DMS 273 treated with DMSO at 0.1 percent for 48 hours (cell line): Measurements from ENCODE around the gene RUFY4.
"Not testable (repeated sequence)": the region's sequence is repeated elsewhere in the genome, so short reads cannot be mapped to it uniquely, and the experiment has no call there.

ENCODE experiments used
- DNase-seq: peaks from one replicate; lab custom pipeline; 2025; lab: John Stamatoyannopoulos, UW

Gene RUFY4

GRCh38 chr2:218031261-218031660, 37.8 kb upstream of the RUFY4 start:
- no peak for DNase-seq

GRCh38 chr2:218031771-218032257, 37.2 kb upstream of the RUFY4 start:
- no peak for DNase-seq

GRCh38 chr2:218032336-218033171, 36.5 kb upstream of the RUFY4 start:
- no peak for DNase-seq

- DNase-seq, result no peak
Measured at GRCh38 chr2:218033208-218033589, 35.9 kb upstream of the RUFY4 start.

DNA sequence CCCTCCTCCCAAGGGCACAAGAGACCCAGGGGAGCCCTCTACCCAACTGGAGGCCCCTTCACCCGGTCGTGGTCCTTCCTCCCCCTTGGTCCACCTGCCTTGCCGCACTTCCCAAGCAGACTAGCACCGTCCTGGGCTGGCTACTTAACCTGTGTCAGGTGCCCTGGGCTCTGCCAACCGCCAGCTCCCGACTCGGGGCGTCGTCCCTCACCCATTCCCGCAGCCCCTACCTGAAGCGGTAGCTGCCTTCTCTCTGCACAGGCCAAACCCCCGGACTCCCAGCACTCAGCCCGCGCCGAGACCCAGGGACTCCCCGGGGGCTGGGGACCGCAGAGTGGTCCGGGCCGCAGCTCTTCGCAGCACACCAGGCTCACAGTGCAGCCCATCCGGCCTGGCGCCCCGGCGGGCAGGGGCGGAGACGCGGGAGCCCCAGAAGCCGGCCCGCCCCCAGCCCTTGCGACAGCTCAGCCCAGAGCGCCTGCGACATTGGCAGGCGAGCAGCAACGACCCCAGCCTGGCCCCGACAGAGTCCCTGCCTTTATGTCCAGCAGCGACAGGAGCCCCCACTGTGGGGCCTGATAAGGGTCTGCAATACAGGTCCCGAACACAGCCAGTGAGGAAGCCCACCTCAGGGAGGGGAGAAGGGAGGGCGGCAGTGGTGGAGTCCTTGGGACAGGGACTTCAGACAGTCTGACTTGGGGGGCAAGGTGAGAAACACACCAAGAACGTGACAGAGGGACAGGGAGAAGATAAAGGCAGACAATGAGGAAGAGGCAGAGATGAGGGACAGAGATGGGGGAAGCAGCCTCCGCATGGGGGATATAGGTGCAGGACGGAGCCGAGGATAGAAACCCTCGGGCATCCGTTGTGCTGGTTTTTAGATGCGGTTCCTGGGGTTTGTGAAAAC, 35.2 kb upstream of the RUFY4 start:
- DNase-seq, result no peak

GRCh38 chr2:218034497-218035213, 34.4 kb upstream of the RUFY4 start:
- DNase-seq, result not testable (repeated sequence)

- no peak for DNase-seq
Measured at GRCh38 chr2:218035463-218036100, 33.5 kb upstream of the RUFY4 start.

- no peak for DNase-seq
Measured at GRCh38 chr2:218036371-218036770, 32.7 kb upstream of the RUFY4 start.

GRCh38 chr2:218039171-218039570, 29.9 kb upstream of the RUFY4 start:
- DNase-seq, result no peak

- DNase-seq, result no peak
Measured at GRCh38 chr2:218040883-218041282, 28.2 kb upstream of the RUFY4 start.

GRCh38 chr2:218041302-218042168, 27.5 kb upstream of the RUFY4 start:
- DNase-seq, result no peak

DNA sequence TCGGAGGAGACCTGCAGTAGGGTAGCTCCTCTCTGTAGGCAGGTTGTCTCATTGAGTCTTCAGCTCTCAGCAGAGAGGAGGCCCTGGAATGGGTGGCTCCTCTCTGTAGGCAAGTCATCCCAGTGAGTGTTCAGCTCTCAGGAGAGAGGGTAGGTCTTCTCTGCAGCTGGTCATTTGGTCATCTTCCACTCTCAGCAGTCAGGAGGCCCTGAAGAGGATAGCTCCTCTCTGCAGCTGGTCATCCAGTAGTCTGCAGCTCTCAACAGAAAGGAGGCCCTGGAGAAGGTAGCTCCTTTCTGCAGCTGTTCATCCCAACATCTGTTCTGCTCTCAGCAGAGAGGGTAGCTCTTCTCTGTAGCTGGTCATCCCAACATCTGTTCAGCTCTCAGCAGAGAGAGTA, 26.0 kb upstream of the RUFY4 start:
- no peak for DNase-seq

DNA sequence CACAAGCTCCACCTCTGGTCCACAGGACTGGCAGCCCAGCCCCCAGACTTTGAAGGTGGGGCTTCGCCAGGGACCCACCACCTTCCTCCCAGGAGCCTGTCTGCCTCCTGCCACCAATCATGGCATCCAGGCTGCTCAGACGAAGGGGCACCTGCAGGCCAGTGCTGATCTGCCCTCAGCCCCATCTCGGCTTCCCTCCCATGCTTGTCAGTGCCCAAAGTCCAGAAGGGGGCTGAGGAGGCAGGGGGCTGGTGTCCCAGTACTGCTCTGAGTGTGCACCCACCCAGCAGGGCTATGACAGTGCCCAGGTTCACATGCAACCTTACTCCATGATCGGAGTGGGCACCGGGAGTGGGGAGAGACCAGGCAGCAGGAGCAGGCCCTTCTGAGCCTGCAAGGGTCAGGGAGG, 25.3 kb upstream of the RUFY4 start:
- no peak for DNase-seq

DNA sequence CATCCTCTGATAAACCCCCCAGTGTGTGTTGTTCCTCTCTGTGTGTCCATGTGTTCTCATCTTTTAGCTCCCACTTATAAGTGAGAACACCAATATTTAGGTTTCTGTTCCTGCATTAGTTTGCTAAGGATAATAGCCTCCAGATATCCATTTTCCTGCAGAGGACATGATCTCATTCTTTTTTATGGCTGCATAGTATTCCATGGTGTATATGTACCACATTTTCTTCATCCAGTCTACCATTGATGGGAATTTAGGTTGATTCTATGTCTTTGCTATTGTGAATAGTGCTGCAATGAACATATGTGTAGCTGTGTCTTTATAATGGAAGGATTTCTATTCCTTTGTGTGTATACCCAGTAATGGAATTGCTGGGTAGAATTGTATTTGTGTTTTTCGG, 24.5 kb upstream of the RUFY4 start:
- not testable (repeated sequence) for DNase-seq

DNA sequence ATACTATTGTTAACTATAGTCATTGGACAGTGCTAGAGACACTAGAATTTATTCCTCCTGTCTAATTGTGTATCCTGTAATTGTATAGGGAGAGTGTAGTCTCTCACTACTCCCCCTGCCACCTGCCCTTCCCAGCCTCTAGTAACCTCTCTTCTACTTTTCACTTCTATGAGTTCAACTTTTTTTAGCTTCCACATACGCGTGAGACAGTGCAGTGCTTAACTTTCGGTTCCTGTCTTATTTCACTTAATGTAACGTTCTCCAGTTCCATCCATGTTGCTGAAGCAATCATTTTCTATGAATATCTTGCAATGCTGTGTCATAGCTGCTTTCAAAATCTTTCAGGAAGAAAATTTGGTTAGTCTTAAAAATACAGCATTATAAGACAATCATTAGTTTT, 22.8 kb upstream of the RUFY4 start:
- no peak for DNase-seq

GRCh38 chr2:218047536-218048225, 21.4 kb upstream of the RUFY4 start:
- DNase-seq, result no peak

GRCh38 chr2:218051903-218052302, 17.1 kb upstream of the RUFY4 start:
- DNase-seq, result no peak

DNA sequence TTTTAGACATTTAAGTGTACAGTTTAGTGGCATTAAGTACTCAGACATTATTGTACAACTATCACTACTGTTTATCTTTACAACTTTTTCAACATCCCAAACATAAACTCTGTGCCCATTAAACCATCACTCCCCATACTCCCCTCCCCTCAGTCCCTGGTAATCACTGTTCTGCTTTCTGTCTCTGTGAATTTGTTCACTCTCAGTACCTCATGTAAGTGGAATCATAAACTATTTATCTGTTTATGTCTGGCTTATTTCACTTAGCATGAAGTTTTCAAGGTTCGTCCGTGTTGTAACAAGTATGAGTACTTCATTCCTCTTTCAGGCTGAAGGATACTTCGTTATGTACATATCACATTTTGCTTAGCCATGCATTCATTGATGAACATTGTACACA, 9.8 kb upstream of the RUFY4 start:
- no peak for DNase-seq

GRCh38 chr2:218060118-218060517, 8.9 kb upstream of the RUFY4 start:
- no peak for DNase-seq
